SK-N-SH (cell line): Measurements from ENCODE around the gene SCN1B. TPM values are rescaled to one million over a fixed set of nuclear protein-coding genes. Genes with fewer than 3 reads are reported as not detected.
"Not testable (repeated sequence)": the region's sequence is repeated elsewhere in the genome, so short reads cannot be mapped to it uniquely, and the experiment has no call there.

Source experiments
- CTCF ChIA-PET: fragments of 300-600, 350-600 bp; formaldehyde crosslinking; extraction: SDS; loops from one replicate; lab custom pipeline; 2021; lab: Yijun Ruan, JAX
- POLR2A ChIA-PET: fragments of 350-600 bp; sonication (Branson Sonifier 250); formaldehyde crosslinking; extraction: SDS; loops from one replicate; lab custom pipeline; 2020; ENCODE audit warnings: antibody characterized with exemption, inconsistent platforms; lab: Yijun Ruan, JAX
- DNase-seq: peaks from one replicate; pipeline ENCODE4 v3.0.0; 2012
- H2AFZ ChIP-seq: fragments of 200-600 bp; sonication (generic); 2 replicates; pipeline ENCODE4 v1.8.1; 2016; ENCODE audit warnings: antibody characterized with exemption, mild to moderate bottlenecking, low read depth
- H3F3A ChIP-seq: fragments of 200-600 bp; sonication (generic); replicated peaks from 2 replicates; pipeline ENCODE3; 2016; ENCODE audit warnings: antibody characterized with exemption, mild to moderate bottlenecking; ENCODE audit not compliant: insufficient read depth
- H3K27ac ChIP-seq, 2 experiments: fragments of 200-500 bp in 1 of 2; fragments of 200-600 bp in 1 of 2; sonication (Bioruptor generic) in 1 of 2; sonication (generic), shearing (Covaris generic) in 1 of 2; 2 replicates each; pipeline versions ENCODE4 v1.5.1 to v1.6.1; 2014 to 2016; ENCODE audit warnings: low read depth in 2 of 2, inconsistent platforms in 1 of 2, low read length in 1 of 2, mild to moderate bottlenecking in 1 of 2, mixed read lengths in 1 of 2
- H3K27me3 ChIP-seq: fragments of 200-600 bp; sonication (generic), shearing (Covaris generic); 2 replicates; pipeline ENCODE4 v1.6.1; 2016; ENCODE audit warnings: mixed run types; ENCODE audit not compliant: insufficient read depth
- H3K36me3 ChIP-seq, 2 experiments: fragments of 200-500 bp in 1 of 2; fragments of 200-600 bp in 1 of 2; sonication (Bioruptor generic) in 1 of 2; sonication (generic) in 1 of 2; replicated peaks in 1 of 2; 2 replicates each; pipeline versions ENCODE3 to v1.5.1; 2014 to 2016; ENCODE audit warnings: low read length in 1 of 2, mild to moderate bottlenecking in 1 of 2; ENCODE audit not compliant: insufficient read depth in 2 of 2, control insufficient read depth in 1 of 2
- H3K4me1 ChIP-seq, 2 experiments: fragments of 200-500 bp in 1 of 2; fragments of 200-600 bp in 1 of 2; sonication (Bioruptor generic) in 1 of 2; sonication (generic), shearing (Covaris generic) in 1 of 2; 2 replicates each; pipeline versions ENCODE4 v1.5.1 to v1.6.1; 2014 to 2016; ENCODE audit warnings: low read depth in 1 of 2, low read length in 1 of 2, mixed run types in 1 of 2; ENCODE audit not compliant: insufficient read depth in 2 of 2, control insufficient read depth in 1 of 2
- H3K4me2 ChIP-seq: fragments of 200-600 bp; sonication (generic), shearing (Covaris generic); 2 replicates; pipeline ENCODE4 v1.6.1; 2017; ENCODE audit warnings: mixed run types
- H3K4me3 ChIP-seq, 2 experiments: fragments of 200-500 bp in 1 of 2; fragments of 200-600 bp in 1 of 2; sonication (Bioruptor generic) in 1 of 2; sonication (generic), shearing (Covaris generic) in 1 of 2; 2 replicates each; pipeline versions ENCODE4 v1.5.1 to v1.8.1; 2014 to 2016; ENCODE audit warnings: low read depth in 2 of 2, inconsistent platforms in 1 of 2, low read length in 1 of 2, mild to moderate bottlenecking in 1 of 2, mixed read lengths in 1 of 2, moderate library complexity in 1 of 2
- H3K79me2 ChIP-seq: fragments of 200-600 bp; sonication (generic); 2 replicates; pipeline ENCODE4 v1.8.1; 2017; ENCODE audit warnings: mild to moderate bottlenecking; ENCODE audit not compliant: insufficient read depth
- H3K9ac ChIP-seq: fragments of 200-600 bp; sonication (generic); 2 replicates; pipeline ENCODE4 v1.6.1; 2017; ENCODE audit warnings: mixed run types
- H3K9me2 ChIP-seq: fragments of 200-600 bp; sonication (generic); 2 replicates; pipeline ENCODE4 v1.6.1; 2017; ENCODE audit warnings: mixed run types
- H3K9me3 ChIP-seq: fragments of 200-600 bp; sonication (generic); 2 replicates; pipeline ENCODE4 v1.6.1; 2017; ENCODE audit warnings: mixed run types, mild to moderate bottlenecking, moderate library complexity
- H4K20me1 ChIP-seq: fragments of 200-600 bp; sonication (generic); 2 replicates; pipeline ENCODE4 v1.6.1; 2017; ENCODE audit warnings: mild to moderate bottlenecking, mixed run types; ENCODE audit not compliant: insufficient read depth
- EP300 ChIP-seq, 2 experiments: IDR thresholded peaks; 2 replicates each; pipeline versions ENCODE4 v1.4.0 to v1.6.1; 2012; ENCODE audit warnings: borderline replicate concordance in 1 of 2, low read depth in 1 of 2, low read length in 1 of 2
- FOSL2 ChIP-seq: IDR thresholded peaks from 2 replicates; pipeline ENCODE4 v1.4.0; 2012; ENCODE audit warnings: low read depth, mild to moderate bottlenecking, moderate library complexity, borderline replicate concordance
- FOXJ3 ChIP-seq: sonication (generic); formaldehyde crosslinking; IDR thresholded peaks from 2 replicates; pipeline ENCODE4 v1.5.1; 2020; ENCODE audit warnings: mild to moderate bottlenecking, missing genetic modification reagents
- GABPA ChIP-seq: IDR thresholded peaks from 2 replicates; pipeline ENCODE4 v1.4.0; 2012; ENCODE audit warnings: low read depth, mild to moderate bottlenecking
- MEF2A ChIP-seq: IDR thresholded peaks from 2 replicates; pipeline ENCODE4 v1.4.0; 2012; ENCODE audit warnings: low read depth, borderline replicate concordance
- NRF1 ChIP-seq: IDR thresholded peaks from 2 replicates; pipeline ENCODE4 v1.6.1; 2012; ENCODE audit warnings: low read depth, mild to moderate bottlenecking, low read length
- RCOR1 ChIP-seq: fragments of 150-350 bp; IDR thresholded peaks from 2 replicates; pipeline ENCODE4 v1.6.1; 2017; ENCODE audit warnings: antibody characterized with exemption, low read length
- SMC3 ChIP-seq: IDR thresholded peaks from 2 replicates; pipeline ENCODE4 v1.6.1; 2012; ENCODE audit warnings: low read depth, low read length, improper control_type of control experiment
- TAF1 ChIP-seq: IDR thresholded peaks from 2 replicates; pipeline ENCODE4 v1.6.1; 2012; ENCODE audit warnings: low read depth, mild to moderate bottlenecking, low read length, moderate library complexity, borderline replicate concordance
- USF2 ChIP-seq: fragments of 150-350 bp; IDR thresholded peaks from 2 replicates; pipeline ENCODE4 v1.6.1; 2017; ENCODE audit warnings: antibody characterized with exemption, low read length, low read depth, borderline replicate concordance
- WGBS: methylation state at CpG from one replicate; pipeline ENCODE4 v1.1.6; 2017; ENCODE audit warnings: low lambda C conversion rate; 5-methylcytosine and 5-hydroxymethylcytosine counted together
- polyA plus RNA-seq, 3 experiments: library from polyadenylated mRNA; depleted of rRNA; stranded (reverse); fragments of >200 nt; gene quantifications; 2 replicates each; pipeline ENCODE4 v1.2.3, GENCODE V29; 2012
- TF ChIP-seq, protein P1 (sequence below): IDR thresholded peaks from 2 replicates; pipeline ENCODE4 v1.4.0; 2012; ENCODE audit warnings: low read depth, borderline replicate concordance

Gene SCN1B
- polyA plus RNA-seq, 1 of the 3 experiments (the other 2 are of a cell fraction): 10.5 TPM

GRCh38 chr19:35005256-35005977 lies 24.9 kb upstream of the SCN1B start (continued):
- TF ChIP-seq USF2: no peak
- TF ChIP-seq FOXJ3 (CRISPR knock-in tag): no peak
- TF ChIP-seq SMC3: no peak
- TF ChIP-seq NRF1: no peak

- H2AFZ ChIP-seq, H3K27me3 ChIP-seq, H3K9me2 ChIP-seq, H3K4me1 ChIP-seq, H3K4me3 ChIP-seq, H3K27ac ChIP-seq, H3F3A ChIP-seq, POLR2A ChIA-PET, DNase-seq, H3K9me3 ChIP-seq, H3K9ac ChIP-seq, H3K4me2 ChIP-seq: not testable (repeated sequence)
- peaks cover 51% of the 10 kb centered on the region for H4K20me1 ChIP-seq
- 74% methylated on average over 6 of the region's 6 CpGs for WGBS
- peaks cover 3 to 21% of the 10 kb centered on the region in 2 experiments for H3K36me3 ChIP-seq
- CTCF ChIA-PET: interaction anchor here (1.4 to 6.6 kb wide), 2 partner anchors 32 to 38 kb away, joined by 5 to 38 read pairs; no protein-coding TSS in a partner anchor
- peaks cover 69% of the 10 kb centered on the region for H3K79me2 ChIP-seq
These were observed 24.3 kb upstream of the SCN1B start for GRCh38 chr19:35006007-35006341.

DNA sequence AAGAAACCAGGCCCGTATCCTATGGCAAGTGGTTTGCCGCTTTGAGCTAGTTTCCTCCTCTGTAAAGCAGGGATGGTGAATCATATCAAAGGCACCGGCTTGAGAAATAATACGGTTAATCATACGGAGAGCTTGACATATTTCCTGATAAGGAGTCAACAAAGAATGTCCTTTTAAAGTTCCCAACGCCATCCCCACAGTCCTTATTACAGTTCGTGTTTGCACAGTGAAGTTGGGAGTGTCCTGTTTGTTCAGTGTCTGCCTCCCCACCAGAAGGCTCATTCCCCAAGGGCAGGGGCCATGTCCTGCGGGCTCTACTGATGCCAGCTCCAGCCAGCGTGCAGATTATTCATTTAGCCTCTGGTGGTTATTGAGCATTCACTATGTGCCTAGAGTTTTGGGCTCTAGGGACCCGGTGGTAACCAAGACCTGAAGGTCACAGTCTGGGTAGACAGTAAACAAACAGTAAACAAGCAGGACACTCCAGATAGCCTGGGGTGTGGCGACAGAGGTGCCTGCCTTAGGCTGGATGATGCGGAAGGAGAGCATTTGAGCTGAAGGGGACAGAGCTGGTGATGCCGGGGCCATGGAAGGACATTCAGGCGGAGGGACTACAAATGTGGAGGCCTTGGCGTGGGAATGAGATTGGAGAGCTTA lies 23.8 kb upstream of the SCN1B start:
- H3K4me2 ChIP-seq: no peak overlapping the region
- TF ChIP-seq NRF1: no peak
- TF ChIP-seq TAF1: no peak
- TF ChIP-seq RCOR1: no peak
- no peak for TF ChIP-seq MEF2A
- no peak for TF ChIP-seq EP300 (IDR thresholded peaks at IDR 0.05; ENCODE audit: borderline replicate concordance in 1 of 2, low read depth in 1 of 2, low read length in 1 of 2)
- no peak for TF ChIP-seq FOSL2
- TF ChIP-seq SMC3: no peak
- TF ChIP-seq, protein P1, sequence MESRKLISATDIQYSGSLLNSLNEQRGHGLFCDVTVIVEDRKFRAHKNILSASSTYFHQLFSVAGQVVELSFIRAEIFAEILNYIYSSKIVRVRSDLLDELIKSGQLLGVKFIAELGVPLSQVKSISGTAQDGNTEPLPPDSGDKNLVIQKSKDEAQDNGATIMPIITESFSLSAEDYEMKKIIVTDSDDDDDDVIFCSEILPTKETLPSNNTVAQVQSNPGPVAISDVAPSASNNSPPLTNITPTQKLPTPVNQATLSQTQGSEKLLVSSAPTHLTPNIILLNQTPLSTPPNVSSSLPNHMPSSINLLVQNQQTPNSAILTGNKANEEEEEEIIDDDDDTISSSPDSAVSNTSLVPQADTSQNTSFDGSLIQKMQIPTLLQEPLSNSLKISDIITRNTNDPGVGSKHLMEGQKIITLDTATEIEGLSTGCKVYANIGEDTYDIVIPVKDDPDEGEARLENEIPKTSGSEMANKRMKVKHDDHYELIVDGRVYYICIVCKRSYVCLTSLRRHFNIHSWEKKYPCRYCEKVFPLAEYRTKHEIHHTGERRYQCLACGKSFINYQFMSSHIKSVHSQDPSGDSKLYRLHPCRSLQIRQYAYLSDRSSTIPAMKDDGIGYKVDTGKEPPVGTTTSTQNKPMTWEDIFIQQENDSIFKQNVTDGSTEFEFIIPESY: no peak
- no peak for TF ChIP-seq GABPA
- H3K9ac ChIP-seq: no peak overlapping the region
- H3K27me3 ChIP-seq: no peaks in the 10 kb centered on the region
- H4K20me1 ChIP-seq: peaks cover 51% of the 10 kb centered on the region
- H3K79me2 ChIP-seq: peaks cover 64% of the 10 kb centered on the region
- no peak overlapping the region for H3K27ac ChIP-seq
- H3F3A ChIP-seq: no peaks in the 10 kb centered on the region
- no peak overlapping the region for H2AFZ ChIP-seq
- CTCF ChIA-PET: interaction anchor here (1.4 to 6.6 kb wide), 2 partner anchors 33 to 38 kb away, joined by 5 to 38 read pairs; no protein-coding TSS in a partner anchor
- peaks cover 0 to 6% of the 10 kb centered on the region in 2 experiments; a peak in 2 of 4 replicates for H3K4me1 ChIP-seq
- POLR2A ChIA-PET: no interaction called here
- whole genome bisulfite sequencing: 58% methylated on average over 15 of the region's 15 CpGs
- no peaks in the 10 kb centered on the region for H3K9me2 ChIP-seq
- no peak overlapping the region for H3K4me3 ChIP-seq
- no peak for DNase-seq
- H3K36me3 ChIP-seq: peaks cover 3 to 26% of the 10 kb centered on the region in 2 experiments
- H3K9me3 ChIP-seq: no peaks in the 10 kb centered on the region
